GM12873 (cell line): ENCODE results near the gene PTAFR.

Experiments
- TF ChIP-seq, protein P1 (sequence below): IDR thresholded peaks from 2 replicates; pipeline ENCODE4 v1.5.1; 2012; ENCODE audit warnings: low read depth, mild to moderate bottlenecking, moderate library complexity, low read length, control low read depth; ENCODE audit not compliant: insufficient read depth; ENCODE audit errors: missing control alignments

Gene PTAFR

DNA sequence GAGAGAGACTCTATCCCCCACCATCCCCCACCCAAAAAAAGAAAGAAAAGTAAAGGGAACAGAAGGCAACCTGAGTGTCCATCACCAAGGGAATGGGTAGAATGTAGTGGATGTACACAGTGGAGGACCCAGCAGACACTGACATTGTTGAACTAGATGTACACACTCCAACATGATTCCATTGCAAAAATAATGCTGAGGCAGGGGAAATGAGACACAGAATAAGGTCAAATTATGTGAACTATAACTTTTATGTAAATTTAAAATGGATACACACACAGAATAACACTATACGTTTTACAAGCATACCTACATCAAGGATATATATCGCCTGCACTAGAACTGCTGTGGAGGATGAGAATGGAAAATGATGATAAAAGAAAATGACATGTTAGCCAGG lies 34.8 kb downstream of the PTAFR start:
- TF ChIP-seq, protein P1, sequence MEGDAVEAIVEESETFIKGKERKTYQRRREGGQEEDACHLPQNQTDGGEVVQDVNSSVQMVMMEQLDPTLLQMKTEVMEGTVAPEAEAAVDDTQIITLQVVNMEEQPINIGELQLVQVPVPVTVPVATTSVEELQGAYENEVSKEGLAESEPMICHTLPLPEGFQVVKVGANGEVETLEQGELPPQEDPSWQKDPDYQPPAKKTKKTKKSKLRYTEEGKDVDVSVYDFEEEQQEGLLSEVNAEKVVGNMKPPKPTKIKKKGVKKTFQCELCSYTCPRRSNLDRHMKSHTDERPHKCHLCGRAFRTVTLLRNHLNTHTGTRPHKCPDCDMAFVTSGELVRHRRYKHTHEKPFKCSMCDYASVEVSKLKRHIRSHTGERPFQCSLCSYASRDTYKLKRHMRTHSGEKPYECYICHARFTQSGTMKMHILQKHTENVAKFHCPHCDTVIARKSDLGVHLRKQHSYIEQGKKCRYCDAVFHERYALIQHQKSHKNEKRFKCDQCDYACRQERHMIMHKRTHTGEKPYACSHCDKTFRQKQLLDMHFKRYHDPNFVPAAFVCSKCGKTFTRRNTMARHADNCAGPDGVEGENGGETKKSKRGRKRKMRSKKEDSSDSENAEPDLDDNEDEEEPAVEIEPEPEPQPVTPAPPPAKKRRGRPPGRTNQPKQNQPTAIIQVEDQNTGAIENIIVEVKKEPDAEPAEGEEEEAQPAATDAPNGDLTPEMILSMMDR = no peak

DNA sequence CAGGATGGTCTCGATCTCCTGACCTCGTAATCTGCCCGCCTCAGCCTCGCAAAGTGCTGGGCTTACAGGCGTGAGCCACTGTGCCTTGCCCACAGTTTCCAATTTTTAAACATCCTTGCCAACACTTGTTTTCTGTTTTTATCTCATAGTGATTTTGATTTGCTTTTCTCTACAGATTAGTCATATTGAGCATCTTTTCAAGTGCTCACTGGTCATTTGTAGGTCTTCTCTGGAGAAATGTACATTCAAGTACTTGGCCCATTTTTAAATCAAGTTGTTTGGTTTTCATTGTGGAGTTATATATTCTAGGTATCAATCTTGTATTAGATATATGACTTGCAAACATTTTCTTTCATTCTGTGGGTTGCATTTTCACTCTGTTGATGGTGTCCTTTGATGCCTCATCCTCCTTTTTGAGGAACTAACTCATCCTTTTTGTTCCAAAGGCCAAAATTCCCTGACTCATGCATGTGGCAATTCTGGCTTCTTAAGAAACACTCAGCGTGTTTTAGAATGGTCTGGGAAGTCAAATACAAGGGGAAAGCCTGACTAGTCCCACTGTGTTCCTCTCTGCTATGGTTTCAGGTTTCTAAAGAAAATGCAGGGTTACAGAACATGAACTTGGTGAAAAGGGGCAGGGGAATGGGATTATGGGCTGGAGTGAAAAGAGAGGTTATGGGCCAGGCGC lies 37.3 kb downstream of the PTAFR start:
- TF ChIP-seq, protein P1 = no peak

- TF ChIP-seq, protein P1 = no peak
These were observed 39.4 kb downstream of the PTAFR start for GRCh38 chr1:28136922-28137613.

GRCh38 chr1:28136169-28136921 lies 40.1 kb downstream of the PTAFR start:
- TF ChIP-seq, protein P1 = no peak

- TF ChIP-seq, protein P1 = no peak
These were observed 40.9 kb downstream of the PTAFR start for GRCh38 chr1:28135371-28136168.

- TF ChIP-seq, protein P1 = no peak
These were observed 41.8 kb downstream of the PTAFR start for GRCh38 chr1:28134651-28135207.
